Testis (tissue), 2 donors: ENCODE results near the gene EGR1.

ENCODE experiments used
- CTCF ChIP-seq, 3 experiments: fragments of 450-650 bp in 2 of 3; fragments of 200-600 bp in 1 of 3; sonication (generic) in 1 of 3; IDR thresholded peaks; one replicate each; pipeline ENCODE4 v1.5.1; 2016 to 2019; ENCODE audit warnings: antibody characterized with exemption in 3 of 3, mild to moderate bottlenecking in 2 of 3, moderate library complexity in 1 of 3
- POLR2A ChIP-seq: fragments of 450-650 bp; IDR thresholded peaks from one replicate; pipeline ENCODE4 v1.6.1; 2017; ENCODE audit warnings: antibody characterized with exemption, mild to moderate bottlenecking, moderate library complexity

- no peak for TF ChIP-seq CTCF (IDR thresholded peaks at IDR 0.05)
- TF ChIP-seq POLR2A, result no peak
These were observed 12.6 kb upstream of the EGR1 start for GRCh38 chr5:138452720-138453119.
